Activated naive CD4-positive, alpha-beta T cell treated with anti-CD3 and anti-CD28 coated beads for 36 hours (primary cell): ENCODE measurements around the gene RBFOX2. TPM values are rescaled to one million over a fixed set of nuclear protein-coding genes. Genes with fewer than 3 reads are reported as not detected.

ENCODE experiments used
- CTCF ChIA-PET: fragments of 350-600 bp; sonication (Branson Sonifier 250); formaldehyde crosslinking; loops from one replicate; lab custom pipeline; 2021; ENCODE audit warnings: antibody characterized with exemption; lab: Charles Lee
- DNase-seq: peaks from one replicate; pipeline ENCODE4 v3.0.0-alpha.2; 2020
- H3K27ac Mint-ChIP-seq: one replicate; pipeline ENCODE4 v1.8.0; 2021; ENCODE audit warnings: mild to moderate bottlenecking, mixed read lengths
- H3K27me3 Mint-ChIP-seq: one replicate; pipeline ENCODE4 v1.8.0; 2021; ENCODE audit warnings: low read depth, mixed read lengths
- H3K36me3 Mint-ChIP-seq: one replicate; pipeline ENCODE4 v1.8.0; 2021; ENCODE audit warnings: low read depth, mixed read lengths
- H3K4me1 Mint-ChIP-seq: one replicate; pipeline ENCODE4 v1.8.0; 2021; ENCODE audit warnings: low read depth, mixed read lengths
- H3K4me3 Mint-ChIP-seq: one replicate; pipeline ENCODE4 v1.8.0; 2021; ENCODE audit warnings: mild to moderate bottlenecking, moderate library complexity, mixed read lengths
- H3K9me3 Mint-ChIP-seq: one replicate; pipeline ENCODE4 v1.8.0; 2021; ENCODE audit warnings: mixed read lengths
- intact Hi-C: fragments of 100-400 bp; cut with micrococcal nuclease; formaldehyde crosslinking; loops from one replicate; pipeline ENCODE4 v1.15.1; 2023
- total RNA-seq, 2 experiments: library from RNA; stranded (reverse); gene quantifications; one replicate each; pipeline ENCODE4 v1.2.3, GENCODE V29; 2021

RBFOX2 gene
- total RNA-seq, 2 experiments from 2014 or later, result 3.3 to 4.3 TPM

- no peak overlapping the region for H3K4me3 Mint-ChIP-seq
- intact Hi-C loops, result no loop called here
- no peak overlapping the region for H3K27ac Mint-ChIP-seq
- DNase-seq, result no peak
- no peaks in the 10 kb centered on the region for H3K36me3 Mint-ChIP-seq
- peaks cover 6% of the 10 kb centered on the region for H3K27me3 Mint-ChIP-seq
- CTCF ChIA-PET, result no interaction called here
- no peaks in the 10 kb centered on the region for H3K4me1 Mint-ChIP-seq
- H3K9me3 Mint-ChIP-seq, result no peaks in the 10 kb centered on the region
Measured at GRCh38 chr22:35944458-35944857, 84.2 kb downstream of the RBFOX2 start.

GRCh38 chr22:35940166-35940565 is 88.5 kb downstream of the RBFOX2 start:
- CTCF ChIA-PET, result no interaction called here
- intact Hi-C loops, result no loop called here
- peaks cover 6% of the 10 kb centered on the region for H3K27me3 Mint-ChIP-seq
- DNase-seq, result no peak
- H3K27ac Mint-ChIP-seq, result no peak overlapping the region
- H3K4me3 Mint-ChIP-seq, result no peak overlapping the region
- H3K9me3 Mint-ChIP-seq, result no peaks in the 10 kb centered on the region
- no peaks in the 10 kb centered on the region for H3K36me3 Mint-ChIP-seq
- no peaks in the 10 kb centered on the region for H3K4me1 Mint-ChIP-seq

DNA sequence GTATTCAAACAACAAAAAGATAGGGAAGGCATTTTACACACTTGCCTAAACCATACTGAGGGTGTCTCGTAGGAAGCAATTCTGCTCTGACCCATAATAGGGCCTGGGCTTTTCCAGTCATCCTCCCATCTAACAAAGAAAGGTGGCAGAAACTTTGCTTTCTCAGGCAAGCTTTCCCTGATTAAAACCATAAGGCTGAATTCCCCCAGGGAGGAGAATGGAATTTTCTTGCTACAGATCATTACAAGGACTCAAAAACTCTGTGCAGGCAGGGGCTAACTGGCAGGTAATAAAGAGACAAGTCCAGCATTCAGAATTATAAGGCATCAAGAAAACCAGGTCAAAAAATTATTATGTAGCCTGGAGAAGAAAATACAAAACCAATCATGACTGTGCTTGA is 90.4 kb downstream of the RBFOX2 start:
- H3K4me3 Mint-ChIP-seq, result no peak overlapping the region
- no peak overlapping the region for H3K27ac Mint-ChIP-seq
- DNase-seq, result no peak
- H3K27me3 Mint-ChIP-seq, result peaks cover 2% of the 10 kb centered on the region
- no peaks in the 10 kb centered on the region for H3K9me3 Mint-ChIP-seq
- intact Hi-C loops, result no loop called here
- CTCF ChIA-PET, result no interaction called here
- H3K4me1 Mint-ChIP-seq, result no peaks in the 10 kb centered on the region
- H3K36me3 Mint-ChIP-seq, result no peaks in the 10 kb centered on the region

DNA sequence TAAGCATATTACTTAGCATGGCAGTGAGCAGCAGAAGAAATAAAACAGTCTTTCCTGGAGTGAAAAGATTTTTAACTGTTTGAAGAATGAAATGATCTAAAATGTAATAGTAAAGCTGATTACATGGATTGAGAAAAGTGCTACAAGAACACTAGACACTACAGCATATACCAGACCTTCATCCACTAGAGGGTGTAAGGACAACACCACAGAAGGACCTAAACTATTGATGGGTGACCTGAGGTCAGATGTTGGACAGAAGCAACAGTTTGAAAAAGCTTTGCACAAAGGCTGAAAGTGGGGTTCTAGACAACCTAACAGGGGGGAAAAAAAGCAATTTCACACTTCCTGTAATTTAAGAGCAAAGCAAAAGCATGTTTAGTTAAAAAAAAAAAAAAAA is 97.7 kb downstream of the RBFOX2 start:
- no peak overlapping the region for H3K27ac Mint-ChIP-seq
- no peaks in the 10 kb centered on the region for H3K27me3 Mint-ChIP-seq
- intact Hi-C loops, result loop anchor here (1.0 to 5.0 kb wide), 3 partner anchors 135 to 249 kb away; no protein-coding TSS in a partner anchor
- no peaks in the 10 kb centered on the region for H3K36me3 Mint-ChIP-seq
- DNase-seq, result no peak
- H3K9me3 Mint-ChIP-seq, result no peaks in the 10 kb centered on the region
- CTCF ChIA-PET, result interaction anchor here (0.6 to 3.3 kb wide), 4 partner anchors 55 to 194 kb away, joined by 3 to 10 read pairs (median 4); no protein-coding TSS in a partner anchor
- H3K4me1 Mint-ChIP-seq, result no peaks in the 10 kb centered on the region
- H3K4me3 Mint-ChIP-seq, result no peak overlapping the region

GRCh38 chr22:35928285-35928798 is 100.3 kb downstream of the RBFOX2 start:
- DNase-seq, result no peak
- H3K4me1 Mint-ChIP-seq, result no peaks in the 10 kb centered on the region
- CTCF ChIA-PET, result interaction anchor here (1.1 kb wide), 1 partner anchor 20 kb away, joined by 3 read pairs; no protein-coding TSS in a partner anchor
- no peaks in the 10 kb centered on the region for H3K9me3 Mint-ChIP-seq
- intact Hi-C loops, result loop anchor here (10.0 kb wide), 1 partner anchor 164 kb away; no protein-coding TSS in a partner anchor
- no peaks in the 10 kb centered on the region for H3K27me3 Mint-ChIP-seq
- no peak overlapping the region for H3K4me3 Mint-ChIP-seq
- no peaks in the 10 kb centered on the region for H3K36me3 Mint-ChIP-seq
- H3K27ac Mint-ChIP-seq, result no peak overlapping the region

- intact Hi-C loops, result loop anchor here (2.0 to 10.0 kb wide), 2 partner anchors 84 to 158 kb away; no protein-coding TSS in a partner anchor
- peaks cover 4% of the 10 kb centered on the region for H3K4me1 Mint-ChIP-seq
- CTCF ChIA-PET, result interaction anchor here (1.0 to 1.9 kb wide), 4 partner anchors 10 to 295 kb away, joined by 3 to 16 read pairs (median 3); no protein-coding TSS in a partner anchor
- H3K36me3 Mint-ChIP-seq, result no peaks in the 10 kb centered on the region
- no peaks in the 10 kb centered on the region for H3K27me3 Mint-ChIP-seq
- no peak overlapping the region for H3K4me3 Mint-ChIP-seq
- no peaks in the 10 kb centered on the region for H3K9me3 Mint-ChIP-seq
- DNase-seq, result no peak
- no peak overlapping the region for H3K27ac Mint-ChIP-seq
Measured at GRCh38 chr22:35923026-35923425, 105.6 kb downstream of the RBFOX2 start.

GRCh38 chr22:35921777-35922176 is 106.8 kb downstream of the RBFOX2 start:
- H3K27ac Mint-ChIP-seq, result no peak overlapping the region
- DNase-seq, result peak; percentile 69
- H3K27me3 Mint-ChIP-seq, result no peaks in the 10 kb centered on the region
- no peaks in the 10 kb centered on the region for H3K36me3 Mint-ChIP-seq
- CTCF ChIA-PET, result interaction anchor here (0.9 to 1.9 kb wide), 7 partner anchors 9 to 294 kb away, joined by 3 to 16 read pairs (median 3); no protein-coding TSS in a partner anchor
- peaks cover 4% of the 10 kb centered on the region for H3K4me1 Mint-ChIP-seq
- intact Hi-C loops, result loop anchor here (1.0 to 10.0 kb wide), 5 partner anchors 83 to 571 kb away; no protein-coding TSS in a partner anchor
- no peak overlapping the region for H3K4me3 Mint-ChIP-seq
- H3K9me3 Mint-ChIP-seq, result no peaks in the 10 kb centered on the region

GRCh38 chr22:35921044-35921443 is 107.6 kb downstream of the RBFOX2 start:
- DNase-seq, result no peak
- no peaks in the 10 kb centered on the region for H3K27me3 Mint-ChIP-seq
- no peak overlapping the region for H3K27ac Mint-ChIP-seq
- CTCF ChIA-PET, result interaction anchor here (1.3 kb wide), 1 partner anchor 16 kb away, joined by 3 read pairs; no protein-coding TSS in a partner anchor
- intact Hi-C loops, result loop anchor here (1.0 to 10.0 kb wide), 4 partner anchors 156 to 571 kb away; no protein-coding TSS in a partner anchor
- H3K4me3 Mint-ChIP-seq, result no peak overlapping the region
- H3K4me1 Mint-ChIP-seq, result peaks cover 4% of the 10 kb centered on the region
- H3K9me3 Mint-ChIP-seq, result no peaks in the 10 kb centered on the region
- no peaks in the 10 kb centered on the region for H3K36me3 Mint-ChIP-seq

- Mint-ChIP-seq H3K36me3 (no peaks in the 10 kb centered on the region), H3K27me3 (no peaks in the 10 kb centered on the region), H3K4me3 (no peak overlapping the region), H3K4me1 (peaks cover 19% of the 10 kb centered on the region), H3K9me3 (no peaks in the 10 kb centered on the region), H3K27ac (no peak overlapping the region)
- intact Hi-C loops, result no loop called here
- no peak for DNase-seq
- CTCF ChIA-PET, result interaction anchor here (0.6 to 1.5 kb wide), 2 partner anchors 38 to 568 kb away, joined by 3 to 5 read pairs; no protein-coding TSS in a partner anchor
Measured at GRCh38 chr22:35919002-35919542, 109.6 kb downstream of the RBFOX2 start.

GRCh38 chr22:35918456-35918855 is 110.2 kb downstream of the RBFOX2 start:
- CTCF ChIA-PET, result interaction anchor here (1.5 kb wide), 1 partner anchor 568 kb away, joined by 5 read pairs; no protein-coding TSS in a partner anchor
- intact Hi-C loops, result no loop called here
- no peak overlapping the region for H3K27ac Mint-ChIP-seq
- H3K27me3 Mint-ChIP-seq, result no peaks in the 10 kb centered on the region
- no peak for DNase-seq
- no peaks in the 10 kb centered on the region for H3K36me3 Mint-ChIP-seq
- no peaks in the 10 kb centered on the region for H3K9me3 Mint-ChIP-seq
- no peak overlapping the region for H3K4me3 Mint-ChIP-seq
- peaks cover 19% of the 10 kb centered on the region for H3K4me1 Mint-ChIP-seq

GRCh38 chr22:35917651-35918050 is 111.0 kb downstream of the RBFOX2 start:
- Mint-ChIP-seq H3K27me3 (no peaks in the 10 kb centered on the region), H3K27ac (no peak overlapping the region)
- CTCF ChIA-PET, result interaction anchor here (2.2 kb wide), 1 partner anchor 290 kb away, joined by 7 read pairs; no protein-coding TSS in a partner anchor

DNA sequence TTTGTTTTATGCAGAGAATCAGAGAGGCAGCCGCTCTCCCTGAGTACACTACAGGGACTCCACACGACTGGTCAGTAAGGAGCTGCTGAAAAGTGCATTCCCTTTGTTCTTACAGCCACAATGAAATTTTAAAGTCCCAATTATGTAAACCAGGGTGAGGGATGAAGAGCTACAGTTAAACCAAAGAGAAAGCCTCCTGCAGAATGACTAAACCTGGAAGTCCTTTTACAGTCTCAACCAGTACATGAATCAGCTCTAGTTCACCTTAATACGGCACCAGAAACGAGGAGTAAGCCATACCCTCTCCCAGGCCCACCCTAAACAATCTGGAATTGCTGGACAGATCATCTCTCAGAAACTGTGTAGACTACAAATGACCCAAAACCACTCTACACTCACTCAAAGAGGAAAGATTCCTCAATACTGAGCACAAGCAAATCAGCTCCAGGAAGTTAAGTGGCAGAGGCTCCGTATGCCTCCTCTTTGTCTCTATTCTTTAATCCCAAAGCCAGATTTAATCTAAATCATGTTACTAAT is 113.1 kb downstream of the RBFOX2 start:
- Mint-ChIP-seq H3K4me3 (peak overlapping the region; percentile 28), H3K27ac (no peak overlapping the region)

More at GRCh38 chr22:35917651-35918050, 111.0 kb downstream of the RBFOX2 start:
- peaks cover 19% of the 10 kb centered on the region for H3K4me1 Mint-ChIP-seq
- no peak overlapping the region for H3K4me3 Mint-ChIP-seq
- no peak for DNase-seq
- intact Hi-C loops, result no loop called here
- H3K9me3 Mint-ChIP-seq, result no peaks in the 10 kb centered on the region
- H3K36me3 Mint-ChIP-seq, result no peaks in the 10 kb centered on the region

More for the DNA sequence above, 113.1 kb downstream of the RBFOX2 start:
- Mint-ChIP-seq H3K36me3 (no peaks in the 10 kb centered on the region), H3K27me3 (no peaks in the 10 kb centered on the region), H3K9me3 (no peaks in the 10 kb centered on the region), H3K4me1 (peaks cover 16% of the 10 kb centered on the region)
- intact Hi-C loops, result no loop called here
- CTCF ChIA-PET, result interaction anchor here (0.7 to 2.3 kb wide), 4 partner anchors 20 to 485 kb away, joined by 3 to 7 read pairs (median 3); no protein-coding TSS in a partner anchor
- no peak for DNase-seq
